Neural cell (in vitro differentiated cells): Measurements from ENCODE around the gene PARD6G.

ENCODE experiments used
- EP300 ChIP-seq: fragments of 450-650 bp; conservative IDR thresholded peaks from 2 replicates; pipeline ENCODE4 v1.6.1; 2014; ENCODE audit warnings: antibody characterized with exemption, mild to moderate bottlenecking, moderate library complexity; ENCODE audit not compliant: poor library complexity, severe bottlenecking
- EZH2 ChIP-seq: fragments of 200-600, 300-800 bp; shearing (Covaris generic), sonication (generic); IDR thresholded peaks from 2 replicates; pipeline ENCODE4 v1.6.1; 2014; ENCODE audit warnings: antibody characterized with exemption, low read length, borderline replicate concordance, mild to moderate bottlenecking; ENCODE audit not compliant: insufficient read depth, poor library complexity, severe bottlenecking
- MXI1 ChIP-seq: fragments of 450-650 bp; conservative IDR thresholded peaks from 2 replicates; pipeline ENCODE4 v1.6.1; 2014; ENCODE audit warnings: antibody characterized with exemption, mild to moderate bottlenecking; ENCODE audit not compliant: poor library complexity, severe bottlenecking
- POLR2AphosphoS5 ChIP-seq: IDR thresholded peaks from 2 replicates; pipeline ENCODE4 v1.6.1; 2012
- RAD21 ChIP-seq: fragments of 450-650 bp; conservative IDR thresholded peaks from 2 replicates; pipeline ENCODE4 v1.6.1; 2014; ENCODE audit warnings: antibody characterized with exemption, mild to moderate bottlenecking, moderate library complexity
- SMC3 ChIP-seq: fragments of 450-650 bp; conservative IDR thresholded peaks from 2 replicates; pipeline ENCODE4 v1.6.1; 2014; ENCODE audit warnings: antibody characterized with exemption, mild to moderate bottlenecking, moderate library complexity; ENCODE audit not compliant: poor library complexity
- TAF1 ChIP-seq: IDR thresholded peaks from 2 replicates; pipeline ENCODE4 v1.6.1; 2012; ENCODE audit warnings: low read depth
- TF ChIP-seq, protein P1 (sequence below): fragments of 450-650 bp; IDR thresholded peaks from 2 replicates; pipeline ENCODE4 v1.5.1; 2014; ENCODE audit warnings: antibody characterized with exemption, mild to moderate bottlenecking, moderate library complexity; ENCODE audit not compliant: poor library complexity, severe bottlenecking

DNA sequence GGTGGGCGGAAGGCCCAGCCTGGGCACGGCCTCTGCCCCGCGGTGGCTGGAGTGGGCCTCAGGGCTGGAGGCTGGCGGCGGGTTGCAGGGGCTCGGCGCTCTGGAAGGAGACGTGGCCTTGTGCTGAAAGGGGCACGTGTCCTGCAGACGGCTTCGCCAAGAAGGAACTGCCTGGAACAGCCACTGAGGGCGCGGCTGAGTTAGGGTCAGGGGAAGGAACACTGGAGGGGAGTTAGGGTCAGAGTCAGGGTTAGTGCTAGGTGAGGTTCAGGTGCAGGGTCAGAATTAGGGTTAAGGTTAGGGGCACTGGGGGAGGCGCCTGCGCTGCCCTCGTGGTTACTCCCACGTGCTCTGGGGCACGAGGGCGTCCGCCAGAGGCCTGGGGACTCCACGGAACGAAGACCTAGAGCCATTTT lies 139.2 kb downstream of the PARD6G start:
- TF ChIP-seq, protein P1, sequence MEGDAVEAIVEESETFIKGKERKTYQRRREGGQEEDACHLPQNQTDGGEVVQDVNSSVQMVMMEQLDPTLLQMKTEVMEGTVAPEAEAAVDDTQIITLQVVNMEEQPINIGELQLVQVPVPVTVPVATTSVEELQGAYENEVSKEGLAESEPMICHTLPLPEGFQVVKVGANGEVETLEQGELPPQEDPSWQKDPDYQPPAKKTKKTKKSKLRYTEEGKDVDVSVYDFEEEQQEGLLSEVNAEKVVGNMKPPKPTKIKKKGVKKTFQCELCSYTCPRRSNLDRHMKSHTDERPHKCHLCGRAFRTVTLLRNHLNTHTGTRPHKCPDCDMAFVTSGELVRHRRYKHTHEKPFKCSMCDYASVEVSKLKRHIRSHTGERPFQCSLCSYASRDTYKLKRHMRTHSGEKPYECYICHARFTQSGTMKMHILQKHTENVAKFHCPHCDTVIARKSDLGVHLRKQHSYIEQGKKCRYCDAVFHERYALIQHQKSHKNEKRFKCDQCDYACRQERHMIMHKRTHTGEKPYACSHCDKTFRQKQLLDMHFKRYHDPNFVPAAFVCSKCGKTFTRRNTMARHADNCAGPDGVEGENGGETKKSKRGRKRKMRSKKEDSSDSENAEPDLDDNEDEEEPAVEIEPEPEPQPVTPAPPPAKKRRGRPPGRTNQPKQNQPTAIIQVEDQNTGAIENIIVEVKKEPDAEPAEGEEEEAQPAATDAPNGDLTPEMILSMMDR = no peak
- TF ChIP-seq SMC3 (no peak), EZH2 (no peak), POLR2AphosphoS5 (no peak), EP300 (no peak), TAF1 (no peak), RAD21 (no peak), MXI1 (no peak)
